Putamen (tissue), 1 donor: Measurements from ENCODE around the gene FBXW7.

ENCODE experiments used
- DNase-seq: peaks from one replicate; pipeline ENCODE4 v3.0.0-alpha.2; 2016; ENCODE audit warnings: low spot score

Gene FBXW7

DNA sequence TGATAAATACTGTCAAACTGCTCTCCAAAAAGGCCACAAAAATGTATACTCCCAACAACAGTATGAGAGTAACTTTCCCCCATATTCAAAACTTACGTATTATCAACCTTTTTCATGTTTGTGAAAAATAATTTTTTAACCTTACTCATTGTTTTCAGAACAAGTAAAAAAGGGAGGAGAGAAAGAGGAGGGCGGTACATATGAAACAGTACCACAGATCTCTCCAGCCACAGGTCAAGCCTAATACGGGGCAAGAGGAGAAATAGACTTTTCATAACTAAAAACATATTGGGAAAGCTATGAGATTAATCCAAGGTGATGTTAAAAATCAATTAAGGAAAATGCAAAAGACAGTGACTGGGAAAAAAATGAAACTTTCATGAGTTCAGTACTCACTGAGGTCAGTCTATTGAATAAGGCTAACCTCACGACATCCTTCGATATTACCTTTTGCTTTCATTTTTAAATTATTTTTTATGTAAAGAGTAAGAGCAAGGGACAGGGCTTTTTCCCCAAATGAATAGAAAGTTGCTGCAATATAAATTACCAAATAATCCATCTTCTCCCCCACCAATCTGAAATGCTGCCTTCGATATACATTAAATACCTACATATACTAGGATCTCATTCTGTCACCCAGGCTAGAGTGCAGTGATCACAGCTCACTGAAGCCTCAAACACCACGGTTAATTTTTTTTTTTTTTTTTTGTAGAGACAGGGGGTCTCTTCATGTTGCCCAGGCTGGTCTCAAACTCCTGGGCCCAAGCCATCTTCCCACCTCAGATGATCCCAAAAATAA lies 25.3 kb downstream of the FBXW7 start:
- no peak for DNase-seq

DNA sequence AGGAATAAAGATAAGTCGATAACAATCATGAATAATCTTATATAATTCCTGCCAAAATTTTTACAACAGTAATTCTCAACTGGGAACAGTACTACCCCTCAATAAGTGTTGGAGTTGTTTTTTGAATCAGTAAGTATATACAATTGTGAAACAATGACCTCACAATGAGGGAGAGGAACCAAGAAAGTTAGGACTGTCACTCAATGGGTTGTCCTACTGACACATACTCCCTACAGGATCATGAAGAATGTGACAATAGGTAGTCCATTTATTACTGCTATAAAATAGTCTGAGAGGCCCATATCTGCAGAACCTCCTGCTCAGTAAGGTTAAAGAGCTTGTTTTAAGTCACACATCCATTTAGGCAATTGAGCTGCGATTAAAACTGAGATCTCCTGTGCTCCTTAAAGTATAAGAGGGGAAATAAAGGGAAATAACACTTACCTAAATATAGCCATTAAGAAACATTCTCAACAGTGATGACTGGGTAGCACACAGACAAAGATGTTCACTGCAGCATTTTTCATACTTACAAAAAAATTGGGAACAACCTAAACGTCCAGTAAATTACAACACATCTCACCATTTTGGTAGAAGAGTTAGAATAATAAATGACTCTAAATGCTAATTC lies 26.2 kb downstream of the FBXW7 start:
- DNase-seq: no peak

DNA sequence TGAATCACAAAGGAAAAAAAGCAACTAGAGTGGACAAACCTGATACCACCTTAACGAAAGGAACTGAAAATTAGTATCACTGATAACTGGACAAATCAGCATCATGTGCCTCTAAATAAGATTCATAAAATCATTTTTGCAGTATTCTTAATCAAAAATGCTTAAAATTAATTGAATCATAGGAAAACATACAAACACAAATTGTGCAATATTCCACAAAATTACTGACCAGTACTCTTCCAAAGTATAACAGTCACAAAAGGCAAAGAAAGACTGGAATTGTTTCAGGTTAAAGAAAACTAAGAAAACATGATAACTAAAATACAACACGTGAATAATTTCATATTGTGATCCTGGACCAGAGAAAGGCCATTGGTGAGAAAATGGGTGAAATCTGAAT lies 27.1 kb downstream of the FBXW7 start:
- no peak for DNase-seq

DNA sequence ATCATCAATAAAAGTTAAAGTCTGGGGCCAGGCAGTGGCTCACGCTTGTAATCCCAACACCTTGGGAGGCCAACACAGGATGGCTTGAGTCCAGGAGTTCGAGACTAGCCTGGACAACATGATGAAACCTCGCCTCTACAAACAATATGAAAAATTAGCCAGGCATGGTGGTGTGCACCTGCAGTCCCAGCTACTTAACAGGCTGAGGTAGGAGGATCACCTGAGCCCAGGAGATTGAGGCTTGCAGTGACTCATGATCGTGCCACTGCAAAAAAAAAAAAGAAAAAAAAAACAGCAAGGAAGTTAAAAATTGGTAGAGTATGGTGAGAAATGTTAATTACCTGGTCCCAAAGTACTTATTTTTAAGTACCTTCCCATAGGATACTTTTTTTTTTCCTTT lies 27.5 kb downstream of the FBXW7 start:
- no peak for DNase-seq

DNA sequence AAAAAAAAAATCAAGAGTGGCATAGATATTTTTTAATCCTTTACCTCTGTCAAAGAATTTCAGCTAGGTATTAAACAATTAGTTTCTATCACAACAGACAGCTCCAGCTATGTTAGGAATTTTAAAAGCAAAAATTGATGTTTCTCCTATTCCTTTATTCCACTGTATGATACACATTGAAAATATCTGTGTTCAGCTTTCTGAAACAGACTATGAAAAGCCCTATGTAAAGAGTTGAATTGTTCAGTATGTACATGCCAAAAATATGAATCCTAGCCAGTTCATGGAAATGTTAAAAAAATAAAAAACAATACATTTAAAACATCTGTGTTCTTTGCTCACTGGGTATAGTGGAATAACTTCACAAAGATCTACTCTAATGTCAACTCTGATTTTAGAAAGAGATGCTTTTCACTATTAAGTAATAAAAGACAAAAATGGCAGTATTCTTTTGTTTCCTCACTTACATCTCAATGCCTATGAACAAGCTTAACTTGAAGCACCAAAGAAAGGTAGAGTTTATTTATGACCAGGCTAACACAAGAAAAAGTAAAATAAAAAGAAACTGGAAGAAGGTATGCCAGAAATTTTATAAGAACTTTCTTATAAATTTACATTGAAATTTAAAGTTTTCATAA lies 32.1 kb downstream of the FBXW7 start:
- no peak for DNase-seq

DNA sequence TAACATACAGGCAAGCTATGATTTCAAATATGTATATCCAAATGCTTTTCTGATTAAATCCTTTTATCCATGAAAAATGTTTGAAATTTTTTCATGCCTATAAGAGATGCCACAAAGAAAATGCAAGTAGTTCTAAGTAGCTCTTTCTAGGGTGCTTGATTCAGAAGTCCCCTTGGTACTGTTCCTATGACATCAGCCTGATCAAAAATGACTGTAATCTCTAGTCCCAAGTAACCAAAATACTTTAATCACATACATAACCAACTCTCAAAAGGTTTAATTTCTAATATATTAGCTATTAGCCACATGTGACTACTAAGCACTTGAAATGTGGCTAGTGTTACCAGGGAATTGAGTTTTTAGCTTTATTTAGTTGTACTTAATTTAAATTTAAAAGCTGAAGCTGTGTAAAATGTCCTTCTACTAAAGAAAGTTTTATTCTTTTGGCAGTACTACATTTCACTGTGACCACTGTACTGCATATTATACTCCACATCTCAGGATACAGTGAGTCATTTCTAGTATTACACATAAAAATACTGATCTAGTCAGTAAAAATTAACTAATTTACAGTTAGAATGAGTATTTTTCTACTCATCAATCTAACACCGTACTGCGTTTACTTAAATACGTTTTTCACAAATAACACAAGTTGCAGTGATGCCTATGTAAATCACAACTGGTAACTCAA lies 33.9 kb downstream of the FBXW7 start:
- no peak for DNase-seq

DNA sequence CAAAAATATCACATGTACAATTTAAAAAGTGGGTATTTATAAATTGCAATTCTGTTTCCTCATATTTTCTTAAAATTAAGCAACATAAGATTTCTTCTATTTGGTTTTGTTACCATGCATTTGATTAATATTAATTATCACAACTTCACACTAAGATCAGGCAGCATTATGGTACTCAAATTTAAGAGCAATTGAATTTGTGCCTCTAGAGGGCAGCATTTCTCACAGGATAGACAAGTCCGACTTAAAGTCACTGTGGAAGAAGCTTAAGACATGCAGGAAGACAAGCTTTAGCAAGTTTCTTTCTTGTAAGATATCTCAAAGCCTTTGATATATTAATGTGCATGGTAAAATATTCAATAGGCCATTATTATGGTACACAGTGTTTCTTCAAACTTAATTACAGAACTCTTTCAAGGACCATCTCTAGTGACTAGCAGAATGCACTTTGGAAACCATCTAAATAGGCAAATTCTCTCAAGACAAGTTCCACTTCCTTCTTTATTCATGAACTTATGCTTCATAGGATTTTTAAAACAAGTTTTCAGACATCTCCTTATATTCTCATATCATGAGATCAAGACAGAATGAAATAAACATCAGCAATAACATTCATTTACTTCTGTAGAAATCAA lies 35.0 kb downstream of the FBXW7 start:
- DNase-seq: peak; percentile 69

DNA sequence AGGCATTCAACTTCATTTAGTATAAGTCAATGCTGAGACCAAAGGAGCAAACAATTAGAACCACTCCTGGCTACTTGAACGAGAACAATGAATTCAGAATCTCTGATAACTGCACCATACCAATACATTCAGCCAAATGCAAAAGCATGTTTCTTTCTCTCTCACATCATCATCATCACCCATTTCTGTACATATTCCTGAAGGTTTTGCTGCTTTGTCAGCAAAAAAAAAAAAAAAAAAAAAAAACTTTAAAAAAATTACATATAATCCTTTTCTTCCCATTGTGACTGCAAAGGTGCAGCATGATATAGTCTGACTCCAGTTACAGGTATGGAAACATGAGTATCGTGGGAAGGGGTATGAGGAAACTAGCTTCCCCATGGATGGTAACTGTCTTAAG lies 35.6 kb downstream of the FBXW7 start:
- DNase-seq: no peak

DNA sequence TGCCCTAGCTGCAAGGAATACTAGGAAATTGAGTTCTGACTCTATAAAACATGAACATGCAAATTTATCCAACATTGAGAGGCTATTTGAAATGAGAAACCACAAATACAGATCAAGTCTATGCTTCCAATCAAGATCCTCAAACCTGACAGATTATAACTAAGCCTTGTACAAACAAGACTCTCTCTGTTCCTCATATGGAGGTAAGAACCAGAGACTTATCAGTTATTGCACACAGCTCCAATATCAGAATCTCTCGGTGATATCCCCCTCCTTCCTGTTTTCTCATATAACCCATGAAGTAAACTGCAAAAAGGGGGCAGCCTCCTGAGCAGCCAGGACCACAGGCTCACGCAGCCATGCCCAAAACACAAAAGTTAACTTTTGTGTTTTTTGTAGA lies 36.5 kb downstream of the FBXW7 start:
- no peak for DNase-seq

DNA sequence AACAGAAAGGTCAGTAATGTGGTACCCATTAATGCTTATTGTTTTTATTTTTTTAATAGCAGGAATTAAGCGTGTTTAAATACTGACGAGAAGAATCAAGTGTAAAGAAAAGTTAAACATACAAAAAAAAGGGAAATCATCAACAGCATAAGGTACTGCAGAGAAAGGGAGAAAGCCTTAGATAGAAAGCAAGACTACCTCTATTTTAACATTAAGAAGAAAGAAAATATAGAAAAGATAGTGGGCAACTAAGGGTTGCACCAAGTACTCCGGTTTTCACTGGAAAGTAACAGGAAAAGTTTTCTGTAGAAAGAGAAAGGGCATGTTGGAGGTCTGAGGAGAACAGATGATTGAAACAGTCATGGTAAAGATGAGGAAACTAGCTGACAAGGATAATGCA lies 41.9 kb downstream of the FBXW7 start:
- no peak for DNase-seq

DNA sequence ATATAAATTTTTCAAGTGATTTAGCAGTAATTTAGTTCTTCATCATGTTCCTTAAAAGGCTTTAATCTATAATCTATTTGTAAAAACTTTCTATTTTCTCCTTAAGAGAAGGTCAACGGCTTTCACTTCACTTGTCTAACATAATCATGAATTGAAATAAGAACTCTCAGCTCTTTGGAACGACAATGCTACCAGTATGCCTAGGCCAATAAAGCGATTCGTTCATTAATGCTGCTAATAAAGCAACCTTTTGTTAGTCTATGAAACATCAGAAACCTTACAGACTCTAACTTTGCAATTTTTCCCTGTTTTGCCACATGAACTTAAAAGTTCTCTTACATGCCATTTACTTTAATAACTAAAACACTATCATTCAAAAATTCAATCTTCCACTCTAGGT lies 47.6 kb downstream of the FBXW7 start:
- no peak for DNase-seq

DNA sequence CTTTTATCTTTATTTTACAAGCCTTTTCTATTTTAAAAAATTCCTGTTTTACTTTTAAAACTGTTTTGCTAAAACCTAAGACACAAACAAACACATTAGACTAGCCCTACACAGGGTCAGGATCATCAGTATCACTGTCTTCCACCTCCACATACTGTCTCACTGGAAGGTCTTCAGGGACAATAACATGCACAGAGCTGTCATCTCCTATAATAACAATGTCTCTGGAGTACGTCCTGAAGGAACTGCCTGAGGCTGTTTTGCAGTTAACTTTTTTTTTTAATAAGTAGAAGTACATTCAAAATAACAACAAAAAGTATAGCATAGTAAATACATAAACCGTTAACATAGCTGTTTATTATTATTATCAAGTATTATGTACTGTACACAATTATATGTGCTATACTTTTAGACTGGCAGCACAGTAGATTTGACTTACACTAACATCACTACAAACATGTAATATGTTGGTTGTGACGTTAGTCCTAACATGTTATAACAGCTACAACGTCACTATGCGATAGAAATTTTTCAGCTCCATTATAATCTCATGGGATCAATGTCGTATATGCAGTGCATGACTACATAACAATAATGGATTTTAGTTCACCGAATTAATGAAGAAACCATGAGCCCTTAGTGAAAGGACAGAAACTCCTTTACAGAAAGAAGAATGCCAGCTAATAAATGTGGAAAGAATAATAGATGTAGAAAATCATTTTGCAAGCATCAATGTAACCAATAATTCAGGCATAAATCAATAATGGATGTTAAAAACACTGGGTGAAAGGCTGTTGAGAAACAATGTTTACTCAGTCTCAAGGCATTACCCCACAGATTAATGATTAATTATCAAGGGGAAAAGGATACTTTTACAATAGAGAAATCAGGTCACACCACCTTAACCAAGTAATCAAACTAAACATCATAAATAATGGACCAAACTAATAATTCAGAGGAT lies 49.2 kb downstream of the FBXW7 start:
- DNase-seq: no peak

DNA sequence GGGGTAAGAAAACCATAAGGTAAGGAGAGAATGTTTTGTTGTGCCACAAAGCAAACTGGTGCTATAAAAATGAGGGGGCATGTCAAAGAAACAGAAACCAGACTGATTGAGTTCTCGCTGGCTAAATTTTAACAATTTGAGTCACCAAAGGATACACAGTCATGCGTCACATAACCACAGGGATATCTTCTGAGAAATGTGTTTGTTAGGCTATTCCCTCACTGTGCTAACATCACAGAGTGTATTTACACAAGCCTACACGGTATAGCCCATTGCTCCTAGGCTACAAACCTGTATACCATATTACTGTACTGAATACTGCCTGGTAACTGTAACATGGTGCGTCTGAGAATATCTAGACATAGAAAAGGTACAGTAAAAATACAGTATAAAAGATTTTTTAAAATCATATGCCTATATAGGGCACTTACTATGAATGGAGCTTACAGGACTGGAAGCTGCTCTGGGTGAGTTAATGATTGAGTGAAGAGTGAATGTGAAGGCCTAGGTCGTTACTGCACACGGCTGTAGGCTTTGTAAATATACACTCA lies 50.1 kb downstream of the FBXW7 start:
- DNase-seq: no peak

DNA sequence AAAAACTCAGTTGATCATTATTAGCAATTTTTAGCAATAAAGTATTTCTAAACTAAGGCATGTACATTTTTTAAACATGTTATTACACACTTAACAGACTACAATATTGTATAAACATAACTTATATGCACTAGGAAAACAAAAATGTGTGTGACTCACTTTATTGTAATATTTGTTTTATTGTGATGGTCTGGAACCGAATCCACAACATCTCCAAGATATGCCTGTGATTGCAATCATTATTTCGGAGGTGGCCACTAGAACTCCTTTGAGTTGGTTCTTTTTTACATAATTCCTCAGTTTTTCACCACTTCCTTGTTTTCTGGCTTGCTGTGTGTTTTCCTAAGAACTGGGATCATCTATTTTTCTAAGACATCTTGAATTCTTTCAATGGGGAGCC lies 53.7 kb downstream of the FBXW7 start:
- no peak for DNase-seq

DNA sequence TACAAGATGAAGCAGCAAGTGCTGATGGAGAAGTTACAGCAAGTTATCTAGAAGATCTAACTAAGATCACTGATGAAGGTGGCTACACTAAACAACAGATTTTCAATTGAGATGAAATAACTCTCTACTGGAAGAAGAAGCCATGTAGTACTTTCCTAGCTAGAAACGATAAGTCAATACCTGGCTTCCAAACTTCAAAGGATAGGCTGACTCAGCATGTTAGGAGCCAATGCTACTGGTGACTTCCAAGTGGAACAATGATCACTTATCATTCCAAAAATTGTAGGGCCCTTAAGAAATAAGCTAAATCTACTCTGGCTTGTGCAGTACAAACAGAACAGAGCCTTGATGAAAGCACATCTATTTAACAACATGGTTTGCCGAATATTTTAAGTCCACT lies 55.0 kb downstream of the FBXW7 start:
- DNase-seq: no peak

DNA sequence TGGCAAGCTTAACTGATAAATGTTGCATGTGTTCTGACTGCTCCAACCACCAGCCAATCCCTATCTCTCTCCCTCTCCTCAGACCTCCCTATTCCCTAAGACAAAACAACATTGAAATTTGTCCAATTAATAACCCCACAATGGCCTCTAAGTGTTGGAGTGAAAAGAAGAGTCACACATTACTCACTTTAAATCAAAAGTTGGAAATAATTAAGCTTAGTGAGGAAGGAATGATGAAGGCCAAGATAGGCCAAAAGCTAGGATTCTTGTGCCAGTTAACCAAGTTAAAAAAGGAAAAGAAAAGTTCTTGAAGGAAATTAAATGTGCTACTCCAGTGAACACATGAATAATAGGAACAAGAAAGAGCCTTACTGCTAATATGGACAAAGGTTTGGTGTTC lies 55.6 kb downstream of the FBXW7 start:
- DNase-seq: no peak

DNA sequence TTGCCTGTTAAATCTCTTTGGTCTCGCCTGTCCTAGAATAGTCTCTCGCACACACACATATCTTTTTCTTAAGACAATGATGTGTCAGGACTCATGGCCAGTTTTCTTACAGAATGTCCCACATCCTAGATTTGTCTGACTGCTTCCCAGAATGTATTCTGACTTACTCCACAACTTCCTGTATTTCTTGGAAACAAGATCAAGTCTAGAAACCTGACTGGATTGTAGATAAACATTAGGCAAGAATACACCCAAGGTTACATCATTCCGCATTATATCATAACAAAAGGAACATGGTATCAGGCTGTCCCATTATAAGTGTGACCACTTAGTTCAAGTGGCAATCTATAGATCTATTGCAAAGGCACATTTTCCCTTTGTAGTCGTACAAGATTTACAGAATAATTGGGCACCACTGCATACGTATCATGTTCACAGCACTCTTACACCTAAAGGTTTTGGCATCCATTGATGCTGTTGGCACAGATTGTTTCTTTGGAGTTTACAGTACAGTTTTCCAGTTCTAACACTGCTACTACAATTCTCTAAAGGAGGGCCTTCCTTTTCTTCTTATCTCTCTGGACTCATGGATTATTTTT lies 56.4 kb downstream of the FBXW7 start:
- no peak for DNase-seq

DNA sequence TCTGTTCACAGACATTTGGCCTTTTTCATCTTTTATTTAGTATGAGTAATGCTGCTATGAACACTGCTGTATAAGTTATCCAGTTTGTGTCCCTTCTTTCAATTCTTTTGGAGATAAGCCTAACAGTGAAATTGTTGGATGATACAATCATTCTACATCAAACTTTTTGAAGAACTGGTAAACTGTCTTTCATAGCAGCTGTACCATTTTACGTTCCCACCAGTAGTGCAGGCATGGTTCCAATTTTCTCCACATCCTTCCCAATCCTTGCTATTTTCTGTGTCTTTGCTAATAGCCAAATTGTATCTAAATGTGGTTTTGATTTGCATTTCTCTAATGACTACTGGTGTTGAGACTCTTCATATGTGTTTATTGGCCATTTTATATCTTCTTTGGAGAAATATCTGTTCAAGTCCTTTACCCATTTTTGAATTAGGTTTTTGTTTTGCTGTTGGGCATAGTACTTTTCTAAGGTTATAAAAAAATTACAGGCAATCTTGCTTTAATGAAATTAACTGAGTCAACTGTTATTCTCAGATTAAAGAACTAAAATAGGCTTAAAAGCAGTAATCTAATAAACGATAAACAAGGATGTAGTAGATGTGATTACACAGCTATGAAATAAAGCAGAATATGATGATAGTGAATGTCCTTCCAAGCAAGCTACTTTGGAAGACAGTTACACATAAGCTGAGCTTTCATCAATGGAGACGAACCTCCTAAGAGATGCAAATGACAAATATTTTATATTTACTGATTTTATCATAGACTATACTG lies 57.2 kb downstream of the FBXW7 start:
- no peak for DNase-seq

DNA sequence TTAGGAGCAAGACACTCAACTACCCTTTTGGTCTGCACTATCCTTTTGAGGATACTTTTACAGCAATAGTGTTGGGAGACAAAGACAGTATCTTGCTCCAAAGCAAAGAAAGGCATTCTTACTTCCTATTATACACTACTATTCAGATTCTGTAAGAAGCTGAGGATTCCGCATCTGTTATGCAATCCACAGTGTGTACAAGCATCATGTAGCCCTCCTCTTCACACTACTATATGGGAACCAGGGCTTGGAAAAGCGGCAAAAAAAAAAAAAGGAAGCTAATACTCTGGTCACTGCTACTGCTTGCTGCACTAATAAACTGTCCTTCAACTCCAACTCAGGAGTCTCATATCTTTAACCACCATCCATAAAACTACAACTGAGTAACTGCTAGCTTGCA lies 59.1 kb downstream of the FBXW7 start:
- DNase-seq: no peak
